PC-9 (cell line): ENCODE results near the gene SGK1. TPM values are rescaled to one million over a fixed set of nuclear protein-coding genes. Genes with fewer than 3 reads are reported as not detected.

Experiments used
- BruUV-seq: library from RNA; stranded (reverse); fragments of 400-500 nt; replicated peaks from 2 replicates; lab custom pipeline; 2021; lab: Mats Ljungman, UMichigan
- CTCF ChIA-PET: fragments of 300-600 bp; sonication (Branson Sonifier 250); formaldehyde crosslinking; loops from one replicate; lab custom pipeline; 2022; ENCODE audit warnings: antibody characterized with exemption; lab: Charles Lee
- POLR2A ChIA-PET: fragments of 300-600 bp; sonication (Branson Sonifier 250); formaldehyde crosslinking; loops from one replicate; lab custom pipeline; 2022; ENCODE audit warnings: antibody characterized with exemption; ENCODE audit not compliant: unreplicated experiment; lab: Charles Lee
- DNase-seq, 2 experiments: peaks; one replicate each; pipeline versions ENCODE4 v3.0.0 to v3.0.0-alpha.2; 2015 to 2022; ENCODE audit warnings: mixed read lengths in 1 of 2
- H2AFZ ChIP-seq: fragments of 200-600 bp; sonication (generic); 2 replicates; pipeline ENCODE4 v1.8.1; 2017; ENCODE audit warnings: antibody characterized with exemption
- H3F3A ChIP-seq: fragments of 200-600 bp; sonication (generic); 2 replicates; pipeline ENCODE4 v1.8.1; 2017; ENCODE audit warnings: antibody characterized with exemption, mild to moderate bottlenecking, low read depth; ENCODE audit not compliant: insufficient read depth
- H3K27ac ChIP-seq: fragments of 200-600 bp; sonication (generic); 2 replicates; pipeline ENCODE4 v1.6.1; 2016; ENCODE audit warnings: mixed run types
- H3K27me3 ChIP-seq: fragments of 200-600 bp; sonication (generic); 2 replicates; pipeline ENCODE4 v1.6.1; 2016; ENCODE audit warnings: low read depth, mixed run types; ENCODE audit not compliant: insufficient read depth
- H3K36me3 ChIP-seq: fragments of 200-600 bp; sonication (generic); 2 replicates; pipeline ENCODE4 v1.6.1; 2016; ENCODE audit warnings: low read depth, mixed run types
- H3K4me1 ChIP-seq: fragments of 200-600 bp; sonication (generic); replicated peaks from 2 replicates; pipeline ENCODE4 v1.6.1; 2016; ENCODE audit warnings: mixed run types; ENCODE audit not compliant: insufficient read depth
- H3K4me2 ChIP-seq: fragments of 200-600 bp; sonication (generic); 2 replicates; pipeline ENCODE4 v1.6.1; 2017; ENCODE audit warnings: mixed run types
- H3K4me3 ChIP-seq: fragments of 200-600 bp; sonication (generic); 2 replicates; pipeline ENCODE4 v1.6.1; 2016; ENCODE audit warnings: mixed run types
- H3K79me2 ChIP-seq: fragments of 200-600 bp; sonication (generic); 2 replicates; pipeline ENCODE4 v1.6.1; 2017; ENCODE audit warnings: low read depth, mixed run types
- H3K9me2 ChIP-seq: fragments of 200-600 bp; sonication (generic); 2 replicates; pipeline ENCODE4 v1.8.1; 2017; ENCODE audit warnings: mild to moderate bottlenecking; ENCODE audit not compliant: insufficient read depth
- H3K9me3 ChIP-seq: fragments of 200-600 bp; sonication (generic); 2 replicates; pipeline ENCODE4 v1.8.1; 2016; ENCODE audit warnings: low read depth; ENCODE audit not compliant: insufficient read depth
- H4K20me1 ChIP-seq: fragments of 200-600 bp; sonication (generic); 2 replicates; pipeline ENCODE4 v1.8.1; 2017; ENCODE audit not compliant: insufficient read depth
- EZH2 ChIP-seq: fragments of 200-600 bp; sonication (generic); IDR thresholded peaks from 2 replicates; pipeline ENCODE4 v1.8.0; 2017; ENCODE audit warnings: antibody characterized with exemption, low read depth
- intact Hi-C: fragments of 100-400 bp; cut with micrococcal nuclease; formaldehyde crosslinking; loops from one replicate; pipeline ENCODE4 v1.10.0; 2022; ENCODE audit not compliant: unreplicated experiment
- total RNA-seq: library from RNA; stranded (reverse); gene quantifications from 2 replicates; pipeline ENCODE4 v1.2.3, GENCODE V29; 2021
- TF ChIP-seq, protein P1 (sequence below): fragments of 200-600 bp; sonication (generic); conservative IDR thresholded peaks from 2 replicates; pipeline ENCODE4 v1.6.1; 2017; ENCODE audit warnings: mixed run types, antibody characterized with exemption, mild to moderate bottlenecking, moderate library complexity

The SGK1 gene
- total RNA-seq, 1 experiment from 2014 or later = 11.3 TPM

DNA sequence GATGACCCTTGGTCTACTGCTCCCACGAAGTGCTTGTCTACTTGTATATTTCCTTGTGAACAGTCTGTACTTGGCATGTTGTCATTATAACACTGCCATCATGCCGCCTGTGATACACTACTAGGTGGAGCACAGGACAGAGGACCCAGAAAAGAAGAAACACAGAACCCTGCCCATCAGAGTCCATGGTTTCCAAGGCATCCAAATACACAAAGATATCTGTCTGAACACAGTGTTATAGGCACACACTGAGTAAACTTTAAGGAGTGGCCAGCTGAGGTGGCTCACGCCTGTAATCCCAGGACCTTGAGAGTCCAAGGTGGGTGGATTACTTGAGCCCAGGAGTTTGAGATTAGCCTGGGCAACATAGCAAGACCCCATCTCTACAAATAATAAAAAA is 155.0 kb downstream of the SGK1 start:
- peak in 1 of 2 experiments; percentile 21 for DNase-seq
- peaks cover 26% of the 10 kb centered on the region for H3K4me1 ChIP-seq
- no peaks in the 10 kb centered on the region for H3K79me2 ChIP-seq
- H2AFZ ChIP-seq = no peak overlapping the region
- BruUV-seq = no TSS peak
- TF ChIP-seq, protein P1, sequence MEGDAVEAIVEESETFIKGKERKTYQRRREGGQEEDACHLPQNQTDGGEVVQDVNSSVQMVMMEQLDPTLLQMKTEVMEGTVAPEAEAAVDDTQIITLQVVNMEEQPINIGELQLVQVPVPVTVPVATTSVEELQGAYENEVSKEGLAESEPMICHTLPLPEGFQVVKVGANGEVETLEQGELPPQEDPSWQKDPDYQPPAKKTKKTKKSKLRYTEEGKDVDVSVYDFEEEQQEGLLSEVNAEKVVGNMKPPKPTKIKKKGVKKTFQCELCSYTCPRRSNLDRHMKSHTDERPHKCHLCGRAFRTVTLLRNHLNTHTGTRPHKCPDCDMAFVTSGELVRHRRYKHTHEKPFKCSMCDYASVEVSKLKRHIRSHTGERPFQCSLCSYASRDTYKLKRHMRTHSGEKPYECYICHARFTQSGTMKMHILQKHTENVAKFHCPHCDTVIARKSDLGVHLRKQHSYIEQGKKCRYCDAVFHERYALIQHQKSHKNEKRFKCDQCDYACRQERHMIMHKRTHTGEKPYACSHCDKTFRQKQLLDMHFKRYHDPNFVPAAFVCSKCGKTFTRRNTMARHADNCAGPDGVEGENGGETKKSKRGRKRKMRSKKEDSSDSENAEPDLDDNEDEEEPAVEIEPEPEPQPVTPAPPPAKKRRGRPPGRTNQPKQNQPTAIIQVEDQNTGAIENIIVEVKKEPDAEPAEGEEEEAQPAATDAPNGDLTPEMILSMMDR = no peak
- no peak for TF ChIP-seq EZH2
- CTCF ChIA-PET = no interaction called here
- peaks cover 12% of the 10 kb centered on the region; the same call in 1 of the 2 replicates for H3F3A ChIP-seq
- no peak overlapping the region for H3K27ac ChIP-seq
- no peaks in the 10 kb centered on the region for H3K36me3 ChIP-seq
- H4K20me1 ChIP-seq = no peaks in the 10 kb centered on the region
- no peak overlapping the region for H3K4me2 ChIP-seq
- H3K4me3 ChIP-seq = no peak overlapping the region
- H3K9me3 ChIP-seq = no peaks in the 10 kb centered on the region
- POLR2A ChIA-PET = no interaction called here
- H3K27me3 ChIP-seq = no peaks in the 10 kb centered on the region
- intact Hi-C loops = no loop called here
- H3K9me2 ChIP-seq = no peaks in the 10 kb centered on the region

DNA sequence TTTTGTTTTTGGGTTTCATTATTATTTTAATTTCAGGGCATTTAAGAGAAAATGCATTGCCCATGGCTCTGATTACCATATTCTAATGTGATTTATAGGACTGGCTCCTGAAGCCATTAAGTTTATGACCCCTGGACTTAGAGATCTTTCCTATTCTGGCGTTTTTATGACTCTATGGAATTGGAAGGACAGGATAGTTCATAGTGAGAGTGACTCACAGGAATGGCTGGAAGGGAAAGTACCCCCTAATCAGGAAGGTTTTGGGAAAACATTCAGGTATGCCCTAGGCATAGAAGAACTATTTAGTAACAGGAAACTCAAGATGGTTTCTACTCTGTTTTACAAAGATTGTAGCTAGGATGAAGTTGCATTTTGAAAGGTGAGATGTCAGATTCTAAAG is 156.9 kb downstream of the SGK1 start:
- no peaks in the 10 kb centered on the region for H3K27me3 ChIP-seq
- no peaks in the 10 kb centered on the region for H4K20me1 ChIP-seq
- peaks cover 12% of the 10 kb centered on the region; the same call in 1 of the 2 replicates for H3F3A ChIP-seq
- H3K27ac ChIP-seq = peak overlapping the region; percentile 59
- no peak overlapping the region; the same call in 1 of the 2 replicates for H2AFZ ChIP-seq
- CTCF ChIA-PET = no interaction called here
- no peaks in the 10 kb centered on the region for H3K79me2 ChIP-seq
- POLR2A ChIA-PET = interaction anchor here (0.6 kb wide), 1 partner anchor 308 kb away, joined by 4 read pairs; no protein-coding TSS in a partner anchor
- no TSS peak for BruUV-seq
- no peaks in the 10 kb centered on the region for H3K9me3 ChIP-seq
- intact Hi-C loops = no loop called here
- TF ChIP-seq EZH2 = no peak
- TF ChIP-seq, protein P1 = no peak
- no peaks in the 10 kb centered on the region for H3K36me3 ChIP-seq
- peak in 1 of 2 experiments; percentile 77 for DNase-seq
- H3K4me2 ChIP-seq = peak overlapping the region; percentile 46
- H3K9me2 ChIP-seq = no peaks in the 10 kb centered on the region
- H3K4me1 ChIP-seq = peaks cover 20% of the 10 kb centered on the region
- no peak overlapping the region for H3K4me3 ChIP-seq

DNA sequence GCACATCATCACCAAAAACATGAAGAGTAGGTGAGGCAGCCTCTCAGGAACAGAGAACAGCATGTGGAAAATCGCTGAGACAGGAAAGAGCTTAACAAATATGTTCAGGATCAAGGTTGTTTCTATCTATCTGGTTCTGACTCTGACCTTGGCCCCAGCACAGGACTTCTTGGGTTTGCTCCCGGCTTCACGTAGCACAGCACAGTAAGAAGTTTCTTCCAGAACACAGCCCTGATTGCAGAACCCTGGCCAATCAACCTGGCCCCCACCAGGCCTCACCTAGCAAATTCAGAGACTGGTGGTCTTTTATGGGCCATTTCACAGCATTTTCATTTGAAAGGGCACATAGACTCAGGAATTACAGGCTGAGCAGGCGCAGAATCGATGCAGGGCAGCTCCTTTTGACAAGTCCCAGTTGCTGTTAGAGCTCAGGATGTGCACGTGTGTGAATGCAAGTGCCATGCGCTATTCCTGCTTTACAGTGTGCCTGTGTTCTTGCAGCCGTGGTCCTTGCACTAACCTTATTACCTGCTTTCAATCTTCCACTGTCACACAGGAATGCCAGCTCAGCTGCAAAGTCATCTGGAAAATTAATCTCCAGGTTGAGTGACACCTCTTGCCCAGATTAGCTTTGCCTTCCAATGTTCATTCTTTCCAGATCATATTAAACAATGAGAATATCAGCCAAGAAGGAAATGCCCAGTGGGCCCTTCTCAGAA is 165.0 kb downstream of the SGK1 start:
- TF ChIP-seq, protein P1 = no peak
- no peak for TF ChIP-seq EZH2
- Histone ChIP-seq H3K9me3 (no peaks in the 10 kb centered on the region), H3K27me3 (no peaks in the 10 kb centered on the region), H4K20me1 (no peaks in the 10 kb centered on the region), H3K79me2 (no peaks in the 10 kb centered on the region), H3K4me3 (no peak overlapping the region), H3K36me3 (no peaks in the 10 kb centered on the region), H2AFZ (no peak overlapping the region), H3K9me2 (no peaks in the 10 kb centered on the region), H3K27ac (no peak overlapping the region), H3F3A (no peaks in the 10 kb centered on the region), H3K4me1 (no peaks in the 10 kb centered on the region), H3K4me2 (no peak overlapping the region)
- DNase-seq = no peak
- no TSS peak for BruUV-seq
- intact Hi-C loops = loop anchor here (10.0 kb wide), 1 partner anchor 1272 kb away; no protein-coding TSS in a partner anchor
- ChIA-PET POLR2A (interaction anchor here (0.7 kb wide), 2 partner anchors 20 to 609 kb away, joined by 3 read pairs; no protein-coding TSS in a partner anchor), CTCF (interaction anchor here (0.6 kb wide), 1 partner anchor 788 kb away, joined by 6 read pairs; no protein-coding TSS in a partner anchor)
